OCI-LY1 (cell line): ENCODE data around the gene APOD.
A peak's percentile ranks its signal among the peaks of the same experiment; 100 is the strongest.

ENCODE experiments used
- EZH2 ChIP-seq: fragments of 200-600 bp; sonication (generic), shearing (Covaris generic); IDR thresholded peaks from 2 replicates; pipeline ENCODE4 v1.8.0; 2017; ENCODE audit warnings: borderline replicate concordance, mixed run types, mild to moderate bottlenecking, antibody characterized with exemption, low read length, moderate library complexity, mixed read lengths
- TF ChIP-seq, protein P1 (sequence below): fragments of 200-600 bp; sonication (generic), shearing (Covaris generic); IDR thresholded peaks from 2 replicates; pipeline ENCODE4 v1.5.1; 2017; ENCODE audit warnings: mild to moderate bottlenecking, antibody characterized with exemption, low read length, moderate library complexity, mixed read lengths

DNA sequence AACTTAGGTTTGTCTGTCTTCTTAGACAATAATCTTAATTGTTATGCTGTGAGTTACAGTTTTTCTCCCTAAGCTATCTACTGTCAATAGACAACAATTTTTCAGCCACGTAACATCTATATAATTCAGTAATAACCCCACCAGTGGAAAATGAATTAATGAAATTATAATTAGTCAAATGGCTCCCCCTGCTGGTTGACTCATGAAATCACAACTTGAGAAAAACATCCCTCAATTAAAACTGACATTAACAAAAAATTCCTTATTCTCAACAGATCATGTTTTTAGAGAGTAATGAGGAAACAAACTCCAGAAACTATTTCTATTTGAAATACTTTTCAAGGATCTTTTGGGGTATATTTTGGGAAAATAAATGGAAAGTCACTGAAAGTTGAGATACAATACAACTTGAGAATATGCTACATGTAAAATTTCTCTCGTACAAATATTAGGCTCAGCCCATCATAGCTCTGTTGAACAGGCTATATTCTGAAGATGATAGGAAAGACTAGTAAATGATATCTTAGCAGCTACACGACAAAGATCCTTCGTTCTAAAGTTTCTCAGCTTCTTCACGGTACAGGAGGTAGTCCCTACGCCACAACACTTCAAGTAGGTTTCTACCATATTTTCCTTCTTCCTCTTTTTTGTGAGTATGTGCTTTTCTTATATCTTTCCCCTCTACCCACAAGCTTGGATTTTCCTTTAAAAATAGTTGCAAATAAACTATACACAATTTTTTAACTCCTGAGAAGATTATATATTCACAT is 61.3 kb downstream of the APOD start:
- TF ChIP-seq, protein P1, sequence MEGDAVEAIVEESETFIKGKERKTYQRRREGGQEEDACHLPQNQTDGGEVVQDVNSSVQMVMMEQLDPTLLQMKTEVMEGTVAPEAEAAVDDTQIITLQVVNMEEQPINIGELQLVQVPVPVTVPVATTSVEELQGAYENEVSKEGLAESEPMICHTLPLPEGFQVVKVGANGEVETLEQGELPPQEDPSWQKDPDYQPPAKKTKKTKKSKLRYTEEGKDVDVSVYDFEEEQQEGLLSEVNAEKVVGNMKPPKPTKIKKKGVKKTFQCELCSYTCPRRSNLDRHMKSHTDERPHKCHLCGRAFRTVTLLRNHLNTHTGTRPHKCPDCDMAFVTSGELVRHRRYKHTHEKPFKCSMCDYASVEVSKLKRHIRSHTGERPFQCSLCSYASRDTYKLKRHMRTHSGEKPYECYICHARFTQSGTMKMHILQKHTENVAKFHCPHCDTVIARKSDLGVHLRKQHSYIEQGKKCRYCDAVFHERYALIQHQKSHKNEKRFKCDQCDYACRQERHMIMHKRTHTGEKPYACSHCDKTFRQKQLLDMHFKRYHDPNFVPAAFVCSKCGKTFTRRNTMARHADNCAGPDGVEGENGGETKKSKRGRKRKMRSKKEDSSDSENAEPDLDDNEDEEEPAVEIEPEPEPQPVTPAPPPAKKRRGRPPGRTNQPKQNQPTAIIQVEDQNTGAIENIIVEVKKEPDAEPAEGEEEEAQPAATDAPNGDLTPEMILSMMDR, result peak; percentile 95
- TF ChIP-seq EZH2, result no peak
